Naive B cell (primary cell): Measurements from ENCODE around the gene LIPF. TPM values are rescaled to one million over a fixed set of nuclear protein-coding genes. Genes with fewer than 3 reads are reported as not detected.

Experiments used
- ATAC-seq, 2 donors: fragments of 150-1000 bp; cut with Tn5 transposase; 2 replicates each; pipeline ENCODE4 v1.10.0; 2021; ENCODE audit warnings: low read depth in 2 of 2, mild to moderate bottlenecking in 2 of 2, moderate library complexity in 2 of 2
- DNase-seq: peaks from one replicate; pipeline ENCODE4 v3.0.0; 2022
- H3K27ac Mint-ChIP-seq, 6 donors: one replicate each; pipeline ENCODE4 v1.8.0; 2020 to 2022; ENCODE audit warnings: mild to moderate bottlenecking in 6 of 6, mixed read lengths in 6 of 6, moderate library complexity in 5 of 6, inconsistent platforms in 2 of 6
- H3K27me3 Mint-ChIP-seq, 3 donors: one replicate each; pipeline ENCODE4 v1.8.0; 2021 to 2022; ENCODE audit warnings: mixed read lengths in 3 of 3, mild to moderate bottlenecking in 1 of 3
- H3K36me3 Mint-ChIP-seq, 2 donors: one replicate each; pipeline ENCODE4 v1.8.0; 2020 to 2022; ENCODE audit warnings: mixed read lengths in 2 of 2, inconsistent platforms in 1 of 2, mild to moderate bottlenecking in 1 of 2
- H3K4me1 Mint-ChIP-seq, 3 donors: one replicate each; pipeline ENCODE4 v1.8.0; 2020 to 2022; ENCODE audit warnings: mixed read lengths in 3 of 3, inconsistent platforms in 1 of 3, mild to moderate bottlenecking in 1 of 3, moderate library complexity in 1 of 3
- H3K4me3 Mint-ChIP-seq, 8 donors: one replicate each; pipeline ENCODE4 v1.8.0; 2020 to 2022; ENCODE audit warnings: mild to moderate bottlenecking in 8 of 8, mixed read lengths in 8 of 8, moderate library complexity in 8 of 8, inconsistent platforms in 2 of 8
- H3K9me3 Mint-ChIP-seq, 7 donors: one replicate each; pipeline ENCODE4 v1.8.0; 2020 to 2022; ENCODE audit warnings: mixed read lengths in 7 of 7, mild to moderate bottlenecking in 5 of 7, inconsistent platforms in 2 of 7, moderate library complexity in 1 of 7
- polyA plus RNA-seq, 6 donors: library from polyadenylated mRNA; unstranded; fragments of 300-500 nt; fragmentation: Illumina TruSeq; gene quantifications; one replicate each; pipeline ENCODE4 v1.2.3, GENCODE V29; 2021; ENCODE audit warnings: low read depth in 6 of 6

Gene LIPF, protein sequence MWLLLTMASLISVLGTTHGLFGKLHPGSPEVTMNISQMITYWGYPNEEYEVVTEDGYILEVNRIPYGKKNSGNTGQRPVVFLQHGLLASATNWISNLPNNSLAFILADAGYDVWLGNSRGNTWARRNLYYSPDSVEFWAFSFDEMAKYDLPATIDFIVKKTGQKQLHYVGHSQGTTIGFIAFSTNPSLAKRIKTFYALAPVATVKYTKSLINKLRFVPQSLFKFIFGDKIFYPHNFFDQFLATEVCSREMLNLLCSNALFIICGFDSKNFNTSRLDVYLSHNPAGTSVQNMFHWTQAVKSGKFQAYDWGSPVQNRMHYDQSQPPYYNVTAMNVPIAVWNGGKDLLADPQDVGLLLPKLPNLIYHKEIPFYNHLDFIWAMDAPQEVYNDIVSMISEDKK
- polyA plus RNA-seq = not detected

DNA sequence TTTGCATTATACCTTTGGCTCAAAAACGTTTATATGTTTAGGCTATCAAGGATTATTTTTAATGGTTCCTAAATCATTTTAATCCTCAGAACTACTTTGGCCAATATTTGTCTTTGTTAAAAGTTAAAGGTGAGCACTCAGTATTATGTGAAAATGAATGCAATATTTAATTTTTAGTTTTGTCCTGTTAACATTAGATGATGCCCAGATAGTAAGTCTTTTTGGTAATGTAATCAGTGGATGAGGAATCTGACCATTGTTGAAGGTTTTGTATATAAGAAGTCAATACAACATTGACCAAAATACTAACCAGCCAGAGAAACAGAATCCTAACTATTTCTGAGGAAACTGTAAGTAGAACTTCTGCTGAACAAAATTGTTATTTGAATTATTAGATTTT lies at the start of gene LIPF:
Gene LIPF (plus strand): TSS at position 301 of the 400 bp plus-strand sequence. CDS start 2,856 bp downstream, outside the sequence.
- peaks cover 0 to 6% (median 3%) of the 10 kb centered on the region in 7 donors for H3K9me3 Mint-ChIP-seq
- DNase-seq (no peak), ATAC-seq (no peak)
- H3K4me1 Mint-ChIP-seq = no peaks in the 10 kb centered on the region
- H3K27ac Mint-ChIP-seq = no peak within 1 kb of the TSS
- no peaks in the 10 kb centered on the region for H3K36me3 Mint-ChIP-seq
- H3K4me3 Mint-ChIP-seq = no peak within 1 kb of the TSS
- H3K27me3 Mint-ChIP-seq = no peaks in the 10 kb centered on the region

- ATAC-seq (no peak), DNase-seq (no peak)
- Mint-ChIP-seq H3K4me3 (no peak overlapping the region), H3K9me3 (peaks cover 0 to 7% (median 0%) of the 10 kb centered on the region in 7 donors), H3K4me1 (no peaks in the 10 kb centered on the region), H3K36me3 (no peaks in the 10 kb centered on the region), H3K27ac (peak overlapping the region in 1 of 6 donors; percentile 29), H3K27me3 (no peaks in the 10 kb centered on the region)
Measured at GRCh38 chr10:88616250-88616977, 47.8 kb upstream of the LIPF start.

GRCh38 chr10:88617772-88618300 lies 46.4 kb upstream of the LIPF start:
- peaks cover 0 to 7% (median 0%) of the 10 kb centered on the region in 7 donors for H3K9me3 Mint-ChIP-seq
- no peak overlapping the region for H3K4me3 Mint-ChIP-seq
- no peak for DNase-seq
- H3K27me3 Mint-ChIP-seq = no peaks in the 10 kb centered on the region
- H3K4me1 Mint-ChIP-seq = no peaks in the 10 kb centered on the region
- H3K27ac Mint-ChIP-seq = no peak overlapping the region
- ATAC-seq = no peak
- no peaks in the 10 kb centered on the region for H3K36me3 Mint-ChIP-seq

DNA sequence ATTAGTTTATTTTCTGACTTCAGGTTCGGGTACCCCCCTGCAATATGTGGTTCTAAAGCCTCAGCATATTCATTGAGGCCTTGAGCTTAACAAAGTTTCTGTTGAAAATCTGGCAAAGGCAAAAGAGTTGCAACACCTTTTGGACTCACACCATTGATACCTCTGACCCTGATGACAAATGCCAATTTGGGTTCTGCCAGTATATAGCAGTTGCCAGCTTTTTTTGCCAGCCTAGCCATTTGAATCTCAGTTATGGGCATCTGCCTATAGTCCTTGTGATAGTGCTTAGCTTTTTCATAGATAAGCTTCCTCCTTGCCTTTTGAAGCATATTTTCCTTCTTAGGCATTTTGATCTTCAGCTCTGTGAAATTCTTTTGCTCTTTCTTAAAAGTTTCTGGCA lies 45.7 kb upstream of the LIPF start:
- ATAC-seq (no peak), DNase-seq (no peak)
- peaks cover 0 to 7% (median 0%) of the 10 kb centered on the region in 7 donors for H3K9me3 Mint-ChIP-seq
- no peaks in the 10 kb centered on the region for H3K36me3 Mint-ChIP-seq
- H3K4me3 Mint-ChIP-seq = no peak overlapping the region
- H3K27ac Mint-ChIP-seq = no peak overlapping the region
- H3K4me1 Mint-ChIP-seq = no peaks in the 10 kb centered on the region
- no peaks in the 10 kb centered on the region for H3K27me3 Mint-ChIP-seq

- Mint-ChIP-seq H3K27ac (no peak overlapping the region), H3K36me3 (no peaks in the 10 kb centered on the region), H3K27me3 (no peaks in the 10 kb centered on the region), H3K9me3 (peaks cover 0 to 6% (median 0%) of the 10 kb centered on the region in 7 donors), H3K4me1 (no peaks in the 10 kb centered on the region), H3K4me3 (no peak overlapping the region)
- ATAC-seq = no peak
- no peak for DNase-seq
Measured at GRCh38 chr10:88620441-88620840, 43.8 kb upstream of the LIPF start.

DNA sequence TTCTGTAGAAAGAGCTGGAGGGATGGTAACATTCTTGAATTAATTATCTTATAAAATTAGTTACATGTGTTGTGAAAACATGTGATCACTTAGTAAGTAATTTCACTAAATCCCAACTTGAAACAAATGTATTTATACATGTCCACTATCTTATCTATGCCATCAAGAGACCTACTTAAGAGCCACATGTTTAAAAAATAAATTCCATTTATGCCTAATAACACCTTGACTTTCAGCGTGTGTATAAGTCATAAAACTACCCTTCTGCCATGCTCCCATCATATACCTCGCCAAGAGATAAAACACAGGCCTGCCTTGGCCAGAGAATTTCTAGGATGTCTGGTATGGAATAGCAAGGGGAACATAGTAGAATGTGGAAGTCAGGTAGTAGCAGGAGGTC lies 40.4 kb upstream of the LIPF start:
- H3K9me3 Mint-ChIP-seq = peaks cover 0 to 7% (median 5%) of the 10 kb centered on the region in 7 donors
- no peaks in the 10 kb centered on the region for H3K4me1 Mint-ChIP-seq
- no peak overlapping the region for H3K27ac Mint-ChIP-seq
- DNase-seq (no peak), ATAC-seq (no peak)
- no peaks in the 10 kb centered on the region for H3K36me3 Mint-ChIP-seq
- no peak overlapping the region for H3K4me3 Mint-ChIP-seq
- H3K27me3 Mint-ChIP-seq = no peaks in the 10 kb centered on the region

GRCh38 chr10:88624840-88625239 lies 39.4 kb upstream of the LIPF start:
- DNase-seq = no peak
- Mint-ChIP-seq H3K27me3 (no peaks in the 10 kb centered on the region), H3K36me3 (no peaks in the 10 kb centered on the region), H3K27ac (no peak overlapping the region), H3K4me3 (no peak overlapping the region), H3K4me1 (no peaks in the 10 kb centered on the region), H3K9me3 (peaks cover 0 to 10% (median 5%) of the 10 kb centered on the region in 7 donors)
- no peak for ATAC-seq

DNA sequence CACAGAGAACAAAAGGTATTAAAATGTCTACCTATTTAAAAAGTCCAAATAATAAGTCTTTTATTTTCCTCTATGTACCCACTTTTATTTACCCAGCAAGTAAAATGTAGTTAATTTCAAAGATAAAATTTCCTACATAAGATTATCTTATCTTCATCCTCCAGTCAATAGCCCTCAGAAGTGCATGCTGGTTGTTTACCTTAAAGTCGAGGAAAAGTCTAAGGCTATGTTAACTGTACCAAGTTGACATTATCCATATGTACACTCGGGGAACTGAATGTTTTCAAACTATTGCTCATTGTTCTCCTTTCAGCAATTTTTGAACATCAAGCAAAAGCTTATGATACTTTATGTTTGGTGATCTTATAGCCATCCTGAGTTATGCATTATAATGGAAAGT lies 24.1 kb upstream of the LIPF start:
- Mint-ChIP-seq H3K4me3 (no peak overlapping the region), H3K27ac (no peak overlapping the region), H3K36me3 (peaks cover 0 to 10% of the 10 kb centered on the region in 2 donors), H3K9me3 (peaks cover 0 to 17% (median 4%) of the 10 kb centered on the region in 7 donors), H3K27me3 (peaks cover 14 to 25% (median 20%) of the 10 kb centered on the region in 3 donors), H3K4me1 (no peaks in the 10 kb centered on the region)
- ATAC-seq (no peak), DNase-seq (no peak)

- H3K4me3 Mint-ChIP-seq = no peak overlapping the region
- ATAC-seq (no peak), DNase-seq (no peak)
- peaks cover 0 to 17% (median 3%) of the 10 kb centered on the region in 7 donors for H3K9me3 Mint-ChIP-seq
- peaks cover 0 to 5% (median 0%) of the 10 kb centered on the region in 3 donors for H3K4me1 Mint-ChIP-seq
- no peak overlapping the region for H3K27ac Mint-ChIP-seq
- peaks cover 5 to 23% (median 8%) of the 10 kb centered on the region in 3 donors for H3K27me3 Mint-ChIP-seq
- H3K36me3 Mint-ChIP-seq = peaks cover 0 to 8% of the 10 kb centered on the region in 2 donors
Measured at GRCh38 chr10:88642209-88642608, 22.0 kb upstream of the LIPF start.

- Mint-ChIP-seq H3K36me3 (peaks cover 0 to under 1% of the 10 kb centered on the region in 2 donors), H3K4me3 (no peak overlapping the region), H3K4me1 (peaks cover 0 to 5% (median 0%) of the 10 kb centered on the region in 3 donors), H3K27ac (no peak overlapping the region), H3K9me3 (peaks cover 0 to 11% (median 2%) of the 10 kb centered on the region in 7 donors), H3K27me3 (peaks cover under 1 to 16% (median 5%) of the 10 kb centered on the region in 3 donors)
- ATAC-seq (no peak), DNase-seq (no peak)
Measured at GRCh38 chr10:88642963-88643362, 21.3 kb upstream of the LIPF start.

DNA sequence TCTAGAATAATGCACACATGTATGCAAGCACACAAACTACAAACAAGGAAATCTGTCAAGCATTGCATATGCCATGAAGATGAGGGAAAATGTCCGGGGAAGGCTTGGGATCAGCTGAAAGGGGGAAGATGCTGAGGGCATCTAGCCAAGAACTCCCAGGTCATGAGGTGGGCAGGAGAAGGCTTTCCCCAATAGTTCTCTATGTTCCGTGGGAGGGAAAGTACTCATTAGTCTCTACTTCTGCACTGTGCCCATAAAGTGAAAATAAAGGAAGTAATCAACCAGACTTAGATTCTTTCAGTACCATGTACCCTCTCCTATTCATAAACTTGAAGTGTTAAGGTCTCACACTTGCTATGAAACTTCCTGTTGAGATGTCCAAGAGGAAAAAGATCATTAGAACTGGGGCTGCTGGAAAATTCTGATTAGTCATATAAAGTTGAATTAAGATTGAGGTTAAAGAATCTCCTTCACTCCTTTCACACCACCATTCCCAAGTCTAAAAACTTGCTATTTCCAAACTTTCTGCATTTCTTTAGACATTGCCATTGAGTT lies 17.1 kb upstream of the LIPF start:
- peaks cover 0 to 5% (median 0%) of the 10 kb centered on the region in 3 donors for H3K4me1 Mint-ChIP-seq
- H3K27ac Mint-ChIP-seq = no peak overlapping the region
- no peak overlapping the region for H3K4me3 Mint-ChIP-seq
- H3K36me3 Mint-ChIP-seq = no peaks in the 10 kb centered on the region
- H3K9me3 Mint-ChIP-seq = no peaks in the 10 kb centered on the region
- DNase-seq (no peak), ATAC-seq (no peak)
- H3K27me3 Mint-ChIP-seq = peaks cover 0 to 7% (median 0%) of the 10 kb centered on the region in 3 donors

DNA sequence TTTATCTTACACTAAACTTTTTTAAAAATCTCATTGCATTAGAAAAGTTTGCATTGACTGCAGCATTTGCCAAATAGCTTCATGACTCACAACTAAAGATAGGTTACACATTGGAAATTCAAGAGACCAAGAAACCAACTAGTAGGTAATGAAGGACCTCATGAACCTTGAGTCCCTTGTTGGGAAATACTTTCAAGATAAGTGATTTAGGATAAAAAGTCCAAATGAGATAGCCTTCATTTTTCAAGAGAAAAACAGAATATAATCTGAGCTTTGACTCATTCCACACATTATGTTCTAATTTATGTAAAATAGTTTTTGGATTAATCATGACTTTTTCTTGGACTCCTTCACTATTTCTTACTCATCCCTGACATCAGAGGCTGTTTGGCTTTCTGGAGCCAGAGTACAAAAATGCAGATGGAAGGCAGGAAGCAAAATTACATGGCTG lies 13.1 kb upstream of the LIPF start:
- Mint-ChIP-seq H3K27me3 (peaks cover 0 to 7% (median 3%) of the 10 kb centered on the region in 3 donors), H3K9me3 (no peaks in the 10 kb centered on the region), H3K4me3 (no peak overlapping the region), H3K36me3 (no peaks in the 10 kb centered on the region), H3K4me1 (peaks cover 0 to 5% (median 0%) of the 10 kb centered on the region in 3 donors), H3K27ac (no peak overlapping the region)
- ATAC-seq (no peak), DNase-seq (no peak)

DNA sequence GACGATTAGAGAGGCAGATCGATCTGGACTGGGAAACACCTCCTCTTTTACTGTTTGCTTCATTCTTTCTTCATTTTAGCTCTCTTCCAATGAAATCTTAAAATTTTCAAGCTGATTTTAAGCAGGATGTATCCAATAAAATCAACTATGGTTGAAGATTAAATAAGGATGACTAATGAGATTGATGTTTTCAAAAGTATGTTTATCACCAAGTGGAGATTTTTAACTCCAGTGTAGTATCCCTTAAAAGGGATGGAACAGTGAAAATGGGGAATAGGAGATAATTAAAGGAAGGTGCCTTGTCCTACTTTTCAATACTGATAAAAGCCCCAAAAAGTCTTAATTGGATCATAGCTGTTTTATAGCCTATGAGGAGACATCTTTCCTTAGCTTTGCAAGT lies 11.6 kb upstream of the LIPF start:
- Mint-ChIP-seq H3K4me3 (no peak overlapping the region), H3K27ac (no peak overlapping the region), H3K36me3 (no peaks in the 10 kb centered on the region), H3K9me3 (peaks cover 0 to 2% (median 0%) of the 10 kb centered on the region in 7 donors), H3K4me1 (no peaks in the 10 kb centered on the region), H3K27me3 (peaks cover 0 to 3% (median 0%) of the 10 kb centered on the region in 3 donors)
- ATAC-seq (no peak), DNase-seq (no peak)
